ENCODE data around the gene GNA15. TPM values are rescaled to one million over a fixed set of nuclear protein-coding genes. Genes with fewer than 3 reads are reported as not detected.

The GNA15 gene
- total RNA-seq, 3 donors from 2014 or later (not counting 1 experiment from before 2014, with no cell fraction given): 3.9 to 10.4 (median 8.4) TPM

GRCh38 chr19:3114018-3114726, 21.7 kb upstream of the GNA15 start:
- H3K27me3 Mint-ChIP-seq (ENCODE audit: low read depth in 2 of 2): no peaks in the 10 kb centered on the region
- no peaks in the 10 kb centered on the region for H3K9me3 Mint-ChIP-seq
- no peaks in the 10 kb centered on the region for H3K4me1 ChIP-seq (ENCODE audit: control insufficient read depth, insufficient read depth, low read length)
- TF ChIP-seq CTCF (IDR thresholded peaks at IDR 0.05): no peak
- no peaks in the 10 kb centered on the region for H3K27me3 ChIP-seq (ENCODE audit: control insufficient read depth, insufficient read depth, low read length)
- no peak overlapping the region for H3K27ac Mint-ChIP-seq
- intact Hi-C loops (cut with micrococcal nuclease): no loop called here
- H3K27ac ChIP-seq (ENCODE audit: low read length): no peak overlapping the region
- ATAC-seq (no peak), DNase-seq (no peak)
- 91% methylated on average over 31 of the region's 31 CpGs for WGBS (ENCODE audit: insufficient coverage)
- no peaks in the 10 kb centered on the region for H3K36me3 Mint-ChIP-seq
- H3K4me3 ChIP-seq (ENCODE audit: low read length): no peak overlapping the region
- no peaks in the 10 kb centered on the region for H3K9me3 ChIP-seq (ENCODE audit: control insufficient read depth, insufficient read depth, low read length)
- no peaks in the 10 kb centered on the region for H3K4me1 Mint-ChIP-seq
- no peaks in the 10 kb centered on the region for H3K36me3 ChIP-seq (ENCODE audit: control insufficient read depth, insufficient read depth, low read length)
- H3K4me3 Mint-ChIP-seq: no peak overlapping the region

- Mint-ChIP-seq H3K36me3 (no peaks in the 10 kb centered on the region), H3K4me1 (no peaks in the 10 kb centered on the region), H3K9me3 (no peaks in the 10 kb centered on the region), H3K27ac (no peak overlapping the region), H3K27me3 (ENCODE audit: low read depth in 2 of 2) (no peaks in the 10 kb centered on the region), H3K4me3 (no peak overlapping the region)
- no peak overlapping the region for H3K4me3 ChIP-seq (ENCODE audit: low read length)
- DNase-seq (no peak), ATAC-seq (no peak)
- no peaks in the 10 kb centered on the region for H3K9me3 ChIP-seq (ENCODE audit: control insufficient read depth, insufficient read depth, low read length)
- H3K27me3 ChIP-seq (ENCODE audit: control insufficient read depth, insufficient read depth, low read length): no peaks in the 10 kb centered on the region
- 95% methylated on average over 29 of the region's 29 CpGs for WGBS (ENCODE audit: insufficient coverage)
- no peak overlapping the region for H3K27ac ChIP-seq (ENCODE audit: low read length)
- H3K4me1 ChIP-seq (ENCODE audit: control insufficient read depth, insufficient read depth, low read length): no peaks in the 10 kb centered on the region
- H3K36me3 ChIP-seq (ENCODE audit: control insufficient read depth, insufficient read depth, low read length): no peaks in the 10 kb centered on the region
- no peak for TF ChIP-seq CTCF (IDR thresholded peaks at IDR 0.05)
- intact Hi-C loops (cut with micrococcal nuclease): no loop called here
Measured at GRCh38 chr19:3114811-3115210, 21.0 kb upstream of the GNA15 start.

- WGBS (ENCODE audit: insufficient coverage): 95% methylated on average over 12 of the region's 12 CpGs
- DNase-seq: no peak
- TF ChIP-seq CTCF (IDR thresholded peaks at IDR 0.05): no peak
- Histone ChIP-seq H3K36me3 (ENCODE audit: control insufficient read depth, insufficient read depth, low read length) (no peaks in the 10 kb centered on the region), H3K4me1 (ENCODE audit: control insufficient read depth, insufficient read depth, low read length) (no peaks in the 10 kb centered on the region), H3K4me3 (ENCODE audit: low read length) (no peak overlapping the region), H3K27ac (ENCODE audit: low read length) (no peak overlapping the region), H3K9me3 (ENCODE audit: control insufficient read depth, insufficient read depth, low read length) (no peaks in the 10 kb centered on the region), H3K27me3 (ENCODE audit: control insufficient read depth, insufficient read depth, low read length) (no peaks in the 10 kb centered on the region)
- no peaks in the 10 kb centered on the region for H3K4me1 Mint-ChIP-seq
- no peak overlapping the region for H3K4me3 Mint-ChIP-seq
- intact Hi-C loops (cut with micrococcal nuclease): no loop called here
- no peak for ATAC-seq
- no peaks in the 10 kb centered on the region for H3K9me3 Mint-ChIP-seq
- no peak overlapping the region for H3K27ac Mint-ChIP-seq
- no peaks in the 10 kb centered on the region for H3K36me3 Mint-ChIP-seq
- H3K27me3 Mint-ChIP-seq (ENCODE audit: low read depth in 2 of 2): no peaks in the 10 kb centered on the region
Measured at GRCh38 chr19:3115411-3115810, 20.4 kb upstream of the GNA15 start.

Measured in natural killer cell (primary cell).